GM19328 (cell line): Measurements from ENCODE around the gene MFN1.
"Not testable (repeated sequence)": the region's sequence is repeated elsewhere in the genome, so short reads cannot be mapped to it uniquely, and the experiment has no call there.

Source experiments
- ATAC-seq: cut with Tn5 transposase; IDR thresholded peaks from one replicate; pipeline ENCODE4 v1.9.1; 2021; ENCODE audit warnings: mild to moderate bottlenecking, moderate library complexity; ENCODE audit not compliant: unreplicated experiment

MFN1 gene

DNA sequence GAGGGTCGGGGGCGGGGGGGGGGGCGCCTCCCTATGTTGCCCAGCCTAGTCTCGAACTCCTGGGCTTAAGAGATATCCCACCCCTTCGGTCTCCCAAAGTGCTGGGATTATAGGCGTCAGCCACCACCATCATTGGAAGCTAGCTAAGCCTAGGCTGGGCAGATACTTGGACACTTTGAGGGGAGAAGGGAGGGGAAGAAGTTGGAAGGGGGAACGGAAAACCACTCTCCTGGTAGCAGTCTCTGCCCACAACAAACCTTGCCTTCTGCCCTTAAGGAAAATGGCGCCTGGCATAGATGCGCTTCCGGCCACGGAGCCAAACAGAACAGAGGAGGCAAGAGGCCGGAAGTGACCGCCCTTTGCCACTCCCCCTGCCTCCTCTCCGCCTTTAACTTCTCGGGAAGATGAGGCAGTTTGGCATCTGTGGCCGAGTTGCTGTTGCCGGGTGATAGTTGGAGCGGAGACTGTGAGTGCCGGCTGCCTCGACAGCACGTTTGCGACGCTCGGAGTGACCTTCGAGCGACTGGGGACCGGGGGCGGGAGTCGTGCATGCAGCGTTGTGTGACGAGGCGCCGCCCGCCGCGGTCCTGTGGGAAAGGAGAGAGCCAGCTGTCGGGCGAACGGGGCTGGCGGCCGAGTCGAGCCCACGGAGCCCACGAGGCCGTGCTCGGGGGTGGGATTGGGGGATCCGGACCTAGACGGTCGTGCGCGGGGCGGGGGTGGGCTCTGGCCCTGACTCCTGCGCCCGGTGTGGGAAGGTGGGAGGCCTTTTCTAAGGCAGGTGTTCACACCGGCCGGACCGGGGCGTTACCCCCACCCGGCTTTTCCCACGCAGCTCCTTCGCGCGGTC is at the start of gene MFN1:
Gene MFN1 (plus strand): TSS at position 365 of the 850 bp plus-strand sequence. CDS start 1,143 bp downstream, outside the sequence.
- peak; percentile 86 for ATAC-seq

DNA sequence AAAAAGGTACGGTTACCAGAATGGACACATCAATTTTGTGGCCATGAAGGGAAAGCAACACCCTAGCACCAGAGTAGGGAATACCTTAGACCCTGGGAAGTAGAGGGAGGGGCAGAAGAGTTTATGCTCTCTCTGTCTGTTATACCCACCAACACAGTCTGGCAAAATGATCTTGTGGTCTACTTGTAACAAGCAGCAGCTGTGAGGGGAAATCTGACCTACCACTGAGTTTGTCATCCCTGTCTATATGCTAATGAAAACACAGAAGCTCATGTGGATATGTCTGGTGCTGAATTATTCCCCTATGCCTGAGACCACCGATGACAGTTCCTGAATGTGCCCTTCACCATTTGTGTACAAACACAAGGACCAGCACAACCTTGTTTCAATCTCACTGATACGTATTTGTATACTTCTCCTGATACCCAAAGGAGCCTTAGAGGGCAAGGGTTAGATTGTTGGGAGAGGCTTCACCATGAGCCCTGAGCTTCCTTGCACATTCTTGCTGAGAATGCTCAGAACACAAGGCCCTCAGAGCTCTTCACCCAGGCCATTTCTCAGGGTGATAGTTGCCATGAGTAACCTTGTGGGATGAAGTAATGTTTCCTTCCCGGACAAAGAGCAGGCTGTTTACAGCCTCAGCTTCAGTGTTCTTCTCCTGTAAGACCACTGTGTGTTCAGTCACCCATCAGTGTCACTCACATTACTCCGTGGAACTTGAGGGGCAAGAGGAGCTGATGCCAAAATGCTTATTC is 49.4 kb upstream of the MFN1 start:
- ATAC-seq, result no peak

DNA sequence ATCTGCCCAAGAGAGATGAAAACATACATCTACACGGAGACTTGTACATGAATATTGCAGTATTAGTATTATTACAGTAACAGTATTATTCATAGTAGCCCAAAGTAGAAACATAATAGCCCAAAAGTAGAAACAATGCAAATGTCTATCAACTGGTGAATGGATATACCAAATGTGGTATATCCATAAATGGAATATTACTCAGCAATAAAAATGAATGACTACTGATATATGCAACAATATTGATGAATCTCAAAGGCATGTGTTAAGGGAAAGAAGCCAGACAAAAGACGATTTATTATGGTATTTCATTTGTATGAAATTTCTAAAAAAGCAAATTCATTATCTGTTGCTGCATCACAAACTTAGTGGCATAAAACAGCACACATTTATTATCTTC is 48.2 kb upstream of the MFN1 start:
- ATAC-seq, result no peak

DNA sequence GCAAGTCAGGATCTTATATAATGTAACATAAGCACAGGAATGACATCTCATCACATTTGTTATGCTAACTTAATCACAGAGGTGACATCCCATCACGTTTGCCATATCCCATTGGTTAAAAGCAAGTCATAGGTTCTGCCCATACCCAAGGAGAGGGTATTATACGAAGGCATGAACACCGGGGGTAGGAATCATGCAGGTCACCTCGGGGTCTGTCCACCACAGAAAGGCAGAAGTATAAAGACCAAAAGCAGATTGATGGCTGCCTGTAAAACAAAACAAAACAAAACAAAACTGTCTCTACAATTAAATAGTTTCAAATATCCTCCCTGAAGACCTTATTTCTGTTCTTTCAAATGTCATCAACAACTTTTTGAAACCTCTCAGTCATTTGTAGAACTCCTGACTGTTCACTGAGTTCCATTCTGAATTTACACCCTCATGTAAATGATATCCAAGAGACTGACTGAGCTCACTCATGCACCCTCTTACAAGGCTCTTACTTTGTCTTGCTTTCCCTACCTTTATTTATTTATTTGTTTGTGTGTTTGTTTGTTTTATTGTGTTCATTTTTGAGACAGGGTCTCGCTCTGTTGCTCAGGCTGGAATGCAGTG is 47.4 kb upstream of the MFN1 start:
- ATAC-seq, result no peak

DNA sequence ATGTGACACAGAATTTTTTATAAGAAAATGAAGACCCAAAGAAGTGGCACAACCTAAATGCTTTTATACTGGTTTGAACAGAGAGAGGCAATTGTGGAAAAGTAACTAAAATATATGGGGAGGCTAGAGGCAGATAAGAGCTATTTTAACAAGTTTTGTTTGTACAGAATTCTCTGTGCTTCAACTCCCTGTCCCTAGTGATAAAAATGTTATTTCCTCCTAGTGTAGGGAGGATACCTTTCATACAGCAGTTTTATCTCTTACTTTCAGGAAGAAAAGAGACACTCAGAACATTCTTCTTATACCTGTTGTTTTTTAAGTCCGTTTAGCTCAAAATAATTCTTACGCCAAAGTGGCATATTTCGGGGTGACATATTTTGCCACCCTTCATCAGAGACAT is 45.9 kb upstream of the MFN1 start:
- no peak for ATAC-seq

DNA sequence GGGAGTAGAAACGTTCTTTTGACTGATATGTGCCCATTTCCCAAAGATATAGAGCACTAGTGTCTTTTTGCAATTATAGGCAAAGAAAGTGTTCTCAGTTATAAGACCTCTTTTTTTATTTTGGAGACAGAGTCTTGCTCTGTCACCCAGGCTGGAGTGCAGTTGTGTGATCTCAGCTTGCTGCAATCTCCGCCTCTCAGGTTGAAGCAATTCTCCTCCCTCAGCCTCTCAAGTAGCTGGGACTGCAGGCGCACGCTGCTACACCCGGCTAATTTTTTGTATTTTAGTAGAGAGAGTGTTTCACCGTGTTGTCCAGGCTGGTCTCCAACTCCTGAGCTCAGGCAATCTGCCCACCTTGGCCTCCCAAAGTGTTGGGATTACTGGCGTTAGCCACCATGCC is 45.4 kb upstream of the MFN1 start:
- no peak for ATAC-seq

DNA sequence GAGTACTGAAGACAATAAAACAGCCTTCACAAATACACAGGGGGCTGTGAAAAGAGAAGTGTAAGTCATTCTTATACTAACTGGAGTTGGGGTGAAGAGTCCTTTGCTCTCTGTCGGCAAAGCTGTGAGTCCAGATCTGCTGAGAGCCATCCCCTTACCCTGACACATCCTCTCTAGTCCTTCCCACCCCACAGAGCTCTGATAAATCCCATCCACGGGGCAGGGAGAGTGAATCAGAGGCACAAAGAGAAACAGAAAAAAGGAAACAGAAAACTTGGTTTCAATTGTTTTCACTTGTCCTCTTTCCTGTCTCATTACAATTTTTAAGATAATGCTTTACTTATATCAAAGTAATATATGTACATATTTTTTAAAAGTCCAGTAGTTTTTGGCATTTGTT is 42.9 kb upstream of the MFN1 start:
- no peak for ATAC-seq

DNA sequence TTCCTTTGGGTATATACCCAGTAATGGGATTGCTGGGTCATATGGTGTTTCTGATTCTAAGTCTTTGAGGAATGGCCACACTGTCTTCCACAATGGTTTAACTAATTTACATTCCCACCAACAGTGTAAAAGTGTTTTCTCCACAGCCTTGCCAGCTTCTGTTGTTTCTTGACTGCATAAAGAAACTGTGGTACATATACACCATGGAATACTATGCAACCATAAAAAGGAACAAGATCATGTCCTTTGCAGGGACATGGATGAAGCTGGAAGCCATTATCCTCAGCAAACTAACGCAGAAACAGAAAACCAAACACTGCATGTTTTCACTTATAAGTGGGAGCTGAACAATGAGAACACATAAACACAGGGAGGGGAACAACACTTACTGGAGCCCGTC is 40.1 kb upstream of the MFN1 start:
- ATAC-seq, result not testable (repeated sequence)

DNA sequence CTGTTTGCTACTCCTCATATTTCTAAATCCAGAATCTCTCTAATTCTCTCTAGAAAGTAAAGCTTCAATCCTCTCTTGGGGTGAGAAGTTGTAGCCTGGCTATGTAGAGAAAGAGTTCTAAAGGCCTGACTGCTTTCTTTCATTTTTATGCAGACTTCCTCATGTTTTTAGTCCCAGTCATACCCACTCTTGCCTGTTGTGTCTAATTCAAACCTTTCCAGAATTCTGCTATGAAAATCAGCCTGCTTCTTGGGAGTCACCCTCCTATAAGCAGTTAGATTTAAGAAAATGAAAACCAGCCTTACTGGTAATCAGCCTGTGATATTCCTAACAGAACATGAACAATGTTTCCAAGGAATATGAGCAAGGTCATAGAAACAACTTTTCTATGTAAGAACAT is 39.5 kb upstream of the MFN1 start:
- ATAC-seq, result no peak

DNA sequence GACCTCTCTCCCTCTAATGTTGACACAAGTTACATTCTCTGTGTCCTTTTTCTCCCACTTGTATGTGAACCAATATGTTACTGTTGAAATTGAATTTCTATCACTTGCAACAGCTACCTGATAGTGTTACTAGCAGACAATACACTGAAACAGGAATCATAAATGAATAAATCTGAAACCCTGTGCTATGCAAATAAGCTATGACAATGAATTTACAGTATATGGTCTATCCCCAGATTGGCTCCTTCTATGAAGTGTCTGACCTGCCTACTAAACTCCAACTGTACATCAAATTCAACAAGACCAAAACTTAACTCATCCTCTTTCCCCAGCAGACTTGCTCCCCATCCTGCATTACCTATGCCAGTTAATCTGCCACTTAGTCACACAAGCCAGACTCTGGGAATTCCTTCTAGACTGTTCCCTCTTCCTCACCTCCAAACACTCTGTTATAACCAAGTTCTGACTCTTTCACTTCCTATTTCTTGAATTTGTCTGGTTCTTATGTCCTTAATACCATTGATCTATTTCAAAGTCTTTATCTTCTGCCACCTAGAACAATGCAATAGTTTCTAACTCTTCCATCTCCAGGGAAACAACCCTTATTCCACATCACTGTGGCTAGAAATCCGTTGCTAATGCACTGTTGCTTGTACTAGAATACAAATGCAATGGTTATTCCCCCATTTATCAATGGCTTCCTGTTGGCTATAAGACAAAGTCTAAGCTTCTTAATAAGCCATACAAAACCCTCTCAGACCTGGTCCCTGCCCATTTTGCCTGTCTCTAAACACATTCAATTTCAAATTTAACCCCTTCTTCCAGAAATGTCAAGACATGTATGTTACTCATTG is 38.1 kb upstream of the MFN1 start:
- ATAC-seq, result peak; percentile 85

DNA sequence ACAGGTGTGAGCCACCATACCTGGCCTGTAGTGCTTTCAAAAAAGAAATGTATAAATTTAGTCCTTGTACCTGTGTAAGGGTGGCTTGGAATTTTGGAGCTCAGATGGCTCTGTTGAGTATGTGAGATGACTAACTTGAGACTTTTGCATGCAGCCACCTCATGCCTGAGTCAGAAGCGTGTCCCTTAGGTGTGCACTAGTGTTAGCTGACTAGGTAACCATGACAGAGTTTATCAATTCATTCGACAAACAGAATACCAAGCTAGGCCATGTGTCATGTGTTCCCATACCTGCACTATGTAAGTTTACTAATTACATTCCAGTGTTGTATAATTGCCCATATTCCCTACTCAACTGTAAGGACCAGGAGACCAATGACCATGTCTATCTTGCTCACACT is 28.6 kb upstream of the MFN1 start:
- ATAC-seq, result no peak

DNA sequence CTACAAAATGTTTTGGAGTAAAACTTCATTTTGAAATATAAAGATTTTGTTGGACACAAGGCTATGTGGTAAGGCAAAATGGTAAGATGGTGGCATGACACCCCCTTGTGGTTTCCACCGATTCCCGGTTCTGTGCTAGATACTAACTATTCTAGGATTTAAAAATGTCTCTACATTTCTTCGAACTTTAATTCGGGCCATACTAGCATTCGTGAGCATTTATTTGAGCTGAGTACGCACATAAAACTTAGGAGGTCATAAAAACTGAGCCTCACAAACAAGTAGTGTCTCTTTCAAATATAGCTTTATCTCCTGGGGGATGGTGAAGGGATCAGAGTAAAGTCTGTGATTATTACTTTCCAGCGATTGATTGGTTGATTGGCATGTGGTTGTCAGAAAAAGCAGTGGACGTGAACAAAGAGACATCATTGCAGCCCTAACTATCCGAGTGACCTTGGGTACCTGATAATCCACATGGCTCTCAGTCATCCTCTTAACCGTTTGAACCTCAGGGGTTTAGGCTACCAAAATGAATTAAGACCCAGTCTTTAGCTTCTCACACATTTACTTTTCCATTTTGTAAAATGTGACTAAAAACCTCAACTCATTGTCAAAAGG is 25.7 kb upstream of the MFN1 start:
- ATAC-seq, result no peak

DNA sequence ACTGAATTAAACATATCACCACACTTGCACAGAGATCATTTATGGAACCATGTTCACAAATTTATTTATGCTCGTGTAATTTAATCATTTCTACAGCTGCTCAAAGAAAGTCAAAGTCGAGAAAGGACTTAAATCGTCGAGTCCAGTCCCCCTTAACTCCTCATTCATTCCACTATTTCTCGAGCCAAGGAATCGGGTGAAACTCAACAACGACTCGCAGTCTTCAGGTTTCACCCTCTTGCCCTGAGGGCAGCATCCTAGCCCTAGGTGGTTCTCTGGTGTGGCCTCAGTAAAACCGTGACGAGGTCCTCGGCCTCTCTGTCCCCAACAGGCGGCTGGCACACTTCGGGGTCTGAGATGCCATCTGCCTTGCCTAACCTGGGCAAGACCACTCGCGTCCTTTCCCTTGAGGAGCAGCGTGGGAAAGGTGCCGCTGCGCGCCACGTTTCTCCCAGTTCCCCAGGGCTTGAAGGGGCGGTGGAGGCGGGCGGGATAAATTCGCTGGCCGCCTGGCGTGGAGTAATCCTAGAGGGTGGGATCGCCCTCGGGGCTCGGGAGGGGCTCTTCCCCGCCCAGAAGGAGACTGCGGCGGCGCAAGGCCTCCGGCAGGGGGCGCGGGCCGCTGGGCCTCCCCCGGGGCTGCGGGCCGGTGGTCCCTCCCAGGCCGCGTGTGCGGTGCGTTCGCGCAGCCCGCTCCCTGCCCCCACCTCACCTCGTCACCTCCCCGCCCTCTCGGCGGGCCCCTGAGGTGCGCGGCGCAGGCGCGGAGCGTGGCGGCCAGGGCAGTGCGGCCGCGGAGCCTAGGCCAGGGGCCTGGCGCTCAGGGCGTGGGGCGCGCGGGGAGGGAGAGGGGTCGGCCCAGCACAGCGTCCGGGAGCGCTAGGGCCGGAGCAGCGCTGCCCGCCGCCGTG is 25.0 kb upstream of the MFN1 start, which contains the start of gene ZNF639:
Gene ZNF639 (plus strand): TSS at position 746 of the 911 bp plus-strand sequence. CDS start 5,263 bp downstream, outside the sequence.
- ATAC-seq, result peak; percentile 58

DNA sequence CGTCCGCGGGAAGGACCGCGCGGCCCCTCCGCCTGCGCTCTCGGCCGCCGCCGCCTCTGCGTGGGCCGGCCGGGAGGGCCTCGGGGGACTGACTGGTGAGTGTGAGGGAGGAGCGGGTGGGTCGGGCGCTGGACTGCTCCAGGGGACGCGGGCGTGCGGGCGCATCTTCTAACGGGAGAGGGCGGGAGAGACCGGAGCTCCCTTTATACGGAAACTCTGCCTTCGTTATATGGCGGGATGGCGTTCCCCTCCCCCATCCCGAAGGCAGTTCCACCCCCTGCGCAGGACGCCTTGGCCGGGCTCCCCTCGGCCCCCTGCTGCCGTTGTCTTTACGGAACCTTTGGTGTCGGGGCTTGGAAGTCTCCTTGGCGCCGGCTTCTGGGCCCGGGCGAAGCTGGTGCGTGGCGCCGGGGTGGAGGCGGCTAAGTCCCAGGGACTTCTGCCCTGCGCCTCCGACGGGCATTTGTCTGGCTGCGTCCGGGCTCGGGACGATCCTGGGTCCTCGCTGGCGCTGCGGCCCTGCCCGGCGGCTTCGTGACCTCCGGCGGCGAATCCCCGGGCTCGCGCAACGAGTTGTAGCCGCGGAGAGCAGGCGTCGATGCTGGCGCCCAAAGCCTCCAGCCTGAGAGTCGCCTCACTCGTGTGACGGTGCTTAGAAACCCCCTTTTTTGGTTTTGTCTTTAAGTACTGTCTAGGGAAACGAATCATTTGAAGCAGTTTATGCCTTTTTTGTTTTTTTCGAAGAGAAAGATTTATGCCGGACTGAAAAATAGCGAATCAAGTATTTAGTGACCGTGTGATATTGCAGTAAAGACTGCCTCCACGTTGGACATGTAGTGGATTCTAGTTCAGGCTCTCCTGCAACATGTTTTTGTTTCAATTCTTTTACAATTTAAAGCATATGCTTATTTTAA is 24.1 kb upstream of the MFN1 start:
- ATAC-seq, result peak; percentile 34

DNA sequence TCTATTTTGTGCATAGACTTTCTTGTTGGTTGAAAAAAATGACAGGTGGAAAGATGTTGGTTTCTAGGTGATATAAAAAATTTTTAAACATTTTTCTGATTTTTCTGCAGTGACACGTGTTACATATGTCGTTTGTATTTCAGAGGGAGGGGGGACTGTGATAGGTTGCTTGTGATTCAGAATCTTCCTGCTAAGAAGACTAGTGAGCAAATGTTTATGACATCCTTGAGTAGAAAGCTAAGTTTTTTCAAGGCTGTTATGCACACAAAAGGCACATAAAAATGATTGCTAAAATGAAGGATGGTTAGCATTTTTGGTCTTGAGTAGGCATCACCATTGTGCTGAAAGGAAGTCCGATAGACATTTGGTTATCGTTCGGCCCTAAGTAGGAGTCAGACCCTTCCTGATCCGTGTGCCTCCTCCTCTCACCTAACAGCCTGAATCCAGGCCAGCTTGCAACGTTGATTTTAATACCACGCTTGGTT is 23.2 kb upstream of the MFN1 start:
- no peak for ATAC-seq

DNA sequence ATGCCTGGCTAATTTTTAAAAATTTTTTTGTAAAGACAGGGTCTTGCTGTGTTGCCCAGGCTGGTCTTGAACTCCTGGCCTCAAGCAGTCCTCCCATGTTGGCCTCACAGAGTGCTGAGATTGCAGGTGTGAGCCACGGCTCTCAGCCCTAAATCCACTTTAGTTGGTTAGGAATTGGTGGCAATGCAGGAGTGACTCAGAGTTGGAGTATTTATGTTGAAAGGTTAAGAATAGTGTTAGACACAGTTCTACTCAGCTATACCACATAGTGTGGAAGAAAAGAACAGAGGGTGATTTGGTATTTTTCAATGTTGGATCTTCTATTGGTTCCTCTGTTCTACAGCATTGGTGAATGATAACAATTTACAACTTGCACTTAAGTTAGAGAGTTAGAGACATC is 17.1 kb upstream of the MFN1 start:
- no peak for ATAC-seq

DNA sequence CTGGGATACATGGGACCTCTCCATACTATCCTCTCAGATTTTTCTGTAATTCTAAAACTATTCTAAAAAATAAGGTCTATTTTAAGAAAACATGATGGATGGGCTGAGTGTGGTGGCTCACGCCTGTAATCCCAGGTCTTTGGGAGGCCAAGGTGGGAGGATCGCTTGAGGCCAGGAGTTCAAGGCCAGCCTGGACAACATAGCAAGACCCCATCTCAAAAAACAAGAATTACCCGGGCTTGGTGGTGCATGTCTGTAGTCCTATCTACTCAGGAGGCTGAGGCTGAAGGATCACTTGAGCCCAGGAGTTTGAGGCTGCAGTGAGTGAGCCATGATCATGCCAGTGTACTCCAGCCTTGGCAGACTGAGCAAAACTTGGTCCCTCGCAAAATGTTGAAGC is 15.3 kb upstream of the MFN1 start:
- no peak for ATAC-seq

DNA sequence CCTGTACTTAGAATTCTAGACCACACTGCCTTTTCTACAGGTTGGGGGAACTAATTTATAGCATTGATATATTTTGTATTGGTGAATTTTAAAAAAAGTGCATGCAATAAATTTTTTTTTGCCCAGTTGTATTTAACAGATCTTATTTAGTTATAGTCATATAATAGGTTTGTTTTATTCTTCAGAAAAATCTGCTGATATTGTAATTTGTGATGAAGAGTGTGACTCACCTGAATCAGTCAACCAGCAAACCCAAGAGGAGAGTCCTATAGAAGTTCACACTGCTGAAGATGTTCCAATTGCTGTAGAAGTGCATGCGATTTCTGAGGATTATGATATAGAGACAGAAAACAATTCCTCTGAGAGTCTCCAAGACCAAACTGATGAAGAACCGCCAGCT is 14.4 kb upstream of the MFN1 start:
- no peak for ATAC-seq
